Measurements from ENCODE around the gene SULF2. TPM values are rescaled to one million over a fixed set of nuclear protein-coding genes. Genes with fewer than 3 reads are reported as not detected.

The SULF2 gene
- total RNA-seq, 1 experiment from 2014 or later, result 66.1 TPM

DNA sequence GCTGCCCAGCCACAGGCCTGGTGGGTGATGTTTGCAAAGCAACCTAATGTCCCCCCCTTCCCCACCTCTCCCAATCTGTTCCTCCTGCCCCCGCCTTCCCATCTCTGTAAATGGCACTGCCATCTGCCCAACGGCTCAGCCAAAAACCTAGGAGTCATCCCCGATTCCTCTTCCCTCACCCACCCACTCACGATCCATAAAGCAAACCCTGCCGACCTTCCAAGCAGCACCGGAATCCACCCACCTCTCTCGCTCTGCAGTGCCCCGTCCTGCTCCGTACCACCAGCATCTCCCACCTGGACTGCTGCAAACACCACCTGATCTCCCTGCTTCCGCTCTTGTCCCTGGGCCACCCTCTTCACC, 37.6 kb downstream of the SULF2 start:
- ChIA-PET POLR2A (no interaction called here), CTCF (interaction anchor here (0.6 kb wide), 1 partner anchor 22 kb away, joined by 7 read pairs; no protein-coding TSS in a partner anchor)
- H3K27me3 Mint-ChIP-seq (ENCODE audit: insufficient read depth, unreplicated experiment), result no peaks in the 10 kb centered on the region
- no TSS peak for BruUV-seq (replicated peaks)
- peaks cover 5% of the 10 kb centered on the region for H3K4me1 Mint-ChIP-seq (ENCODE audit: low read depth, unreplicated experiment)
- no peak for DNase-seq
- Histone ChIP-seq H3K4me1 (no peaks in the 10 kb centered on the region), H3K36me3 (ENCODE audit: control insufficient read depth, insufficient read depth, low read length) (no peaks in the 10 kb centered on the region), H3K9me3 (no peaks in the 10 kb centered on the region), H3K27me3 (replicated peaks; ENCODE audit: control insufficient read depth, insufficient read depth, low read length) (no peaks in the 10 kb centered on the region), H3K4me3 (ENCODE audit: low read depth, low read length) (no peak overlapping the region)
- H3K36me3 Mint-ChIP-seq (ENCODE audit: insufficient read depth, unreplicated experiment), result peaks cover 7% of the 10 kb centered on the region
- H3K9me3 Mint-ChIP-seq (ENCODE audit: unreplicated experiment), result no peaks in the 10 kb centered on the region
- intact Hi-C loops (cut with micrococcal nuclease; ENCODE audit: unreplicated experiment), result no loop called here
- H3K4me3 Mint-ChIP-seq (ENCODE audit: unreplicated experiment), result no peak overlapping the region
- TF ChIP-seq, protein P1, sequence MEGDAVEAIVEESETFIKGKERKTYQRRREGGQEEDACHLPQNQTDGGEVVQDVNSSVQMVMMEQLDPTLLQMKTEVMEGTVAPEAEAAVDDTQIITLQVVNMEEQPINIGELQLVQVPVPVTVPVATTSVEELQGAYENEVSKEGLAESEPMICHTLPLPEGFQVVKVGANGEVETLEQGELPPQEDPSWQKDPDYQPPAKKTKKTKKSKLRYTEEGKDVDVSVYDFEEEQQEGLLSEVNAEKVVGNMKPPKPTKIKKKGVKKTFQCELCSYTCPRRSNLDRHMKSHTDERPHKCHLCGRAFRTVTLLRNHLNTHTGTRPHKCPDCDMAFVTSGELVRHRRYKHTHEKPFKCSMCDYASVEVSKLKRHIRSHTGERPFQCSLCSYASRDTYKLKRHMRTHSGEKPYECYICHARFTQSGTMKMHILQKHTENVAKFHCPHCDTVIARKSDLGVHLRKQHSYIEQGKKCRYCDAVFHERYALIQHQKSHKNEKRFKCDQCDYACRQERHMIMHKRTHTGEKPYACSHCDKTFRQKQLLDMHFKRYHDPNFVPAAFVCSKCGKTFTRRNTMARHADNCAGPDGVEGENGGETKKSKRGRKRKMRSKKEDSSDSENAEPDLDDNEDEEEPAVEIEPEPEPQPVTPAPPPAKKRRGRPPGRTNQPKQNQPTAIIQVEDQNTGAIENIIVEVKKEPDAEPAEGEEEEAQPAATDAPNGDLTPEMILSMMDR (IDR thresholded peaks at IDR 0.05; ENCODE audit: insufficient read depth in 1 of 2, low read depth in 1 of 2, low read length in 1 of 2, severe bottlenecking in 1 of 2, unreplicated experiment in 1 of 2), result no peak
- H3K27ac Mint-ChIP-seq (ENCODE audit: unreplicated experiment), result no peak overlapping the region

DNA sequence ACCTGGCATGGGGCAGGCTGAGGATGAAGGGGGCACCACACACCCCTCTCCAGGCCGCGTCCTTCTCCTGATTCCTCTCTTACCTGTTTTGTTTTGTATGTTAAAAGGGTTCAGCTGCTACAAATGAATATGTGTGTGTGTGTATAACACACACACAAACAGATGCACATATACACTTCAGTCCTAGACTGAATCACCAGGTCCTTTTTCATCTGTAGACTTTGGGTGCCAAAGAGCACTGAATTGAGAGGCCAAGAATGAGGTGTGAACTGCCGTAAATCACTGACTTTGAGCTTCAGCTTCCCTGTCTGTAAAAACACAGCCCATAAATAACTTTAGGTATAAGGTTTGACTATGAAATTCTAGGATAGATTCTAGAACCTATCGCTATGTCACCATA, 40.5 kb downstream of the SULF2 start:
- Histone ChIP-seq H3K36me3 (ENCODE audit: control insufficient read depth, insufficient read depth, low read length) (no peaks in the 10 kb centered on the region), H3K4me1 (no peaks in the 10 kb centered on the region), H3K27me3 (replicated peaks; ENCODE audit: control insufficient read depth, insufficient read depth, low read length) (no peaks in the 10 kb centered on the region), H3K4me3 (ENCODE audit: low read depth, low read length) (no peak overlapping the region), H3K9me3 (no peaks in the 10 kb centered on the region)
- BruUV-seq (replicated peaks), result no TSS peak
- Mint-ChIP-seq H3K4me3 (ENCODE audit: unreplicated experiment) (no peak overlapping the region), H3K4me1 (ENCODE audit: low read depth, unreplicated experiment) (peaks cover 5% of the 10 kb centered on the region), H3K27me3 (ENCODE audit: insufficient read depth, unreplicated experiment) (no peaks in the 10 kb centered on the region), H3K9me3 (ENCODE audit: unreplicated experiment) (no peaks in the 10 kb centered on the region), H3K27ac (ENCODE audit: unreplicated experiment) (no peak overlapping the region), H3K36me3 (ENCODE audit: insufficient read depth, unreplicated experiment) (no peaks in the 10 kb centered on the region)
- CTCF ChIA-PET, result no interaction called here
- TF ChIP-seq, protein P1 (IDR thresholded peaks at IDR 0.05; ENCODE audit: insufficient read depth in 1 of 2, low read depth in 1 of 2, low read length in 1 of 2, severe bottlenecking in 1 of 2, unreplicated experiment in 1 of 2), result no peak
- no peak for DNase-seq
- POLR2A ChIA-PET, result no interaction called here
- intact Hi-C loops (cut with micrococcal nuclease; ENCODE audit: unreplicated experiment), result no loop called here

DNA sequence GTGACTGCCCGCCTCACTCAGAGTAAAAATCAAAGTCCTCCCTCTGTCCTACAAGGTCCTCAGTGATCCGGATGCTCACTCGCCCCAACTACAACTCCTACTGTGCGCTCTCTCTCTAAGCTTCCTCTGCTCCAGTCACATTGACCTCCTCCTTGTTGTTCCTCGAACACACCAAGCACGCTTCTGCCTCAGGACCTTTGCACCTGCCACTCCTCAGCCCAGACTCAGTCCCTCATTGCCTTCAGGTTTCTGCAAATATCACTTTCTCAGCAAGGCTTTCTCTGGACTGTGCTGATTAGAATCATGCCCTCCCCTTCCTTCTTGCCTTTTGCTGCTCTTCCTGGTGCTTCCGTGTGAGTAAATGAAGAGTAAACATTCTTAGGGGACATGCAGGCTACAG, 41.6 kb downstream of the SULF2 start:
- Mint-ChIP-seq H3K4me1 (ENCODE audit: low read depth, unreplicated experiment) (peaks cover 5% of the 10 kb centered on the region), H3K9me3 (ENCODE audit: unreplicated experiment) (no peaks in the 10 kb centered on the region), H3K4me3 (ENCODE audit: unreplicated experiment) (no peak overlapping the region), H3K27ac (ENCODE audit: unreplicated experiment) (no peak overlapping the region), H3K27me3 (ENCODE audit: insufficient read depth, unreplicated experiment) (no peaks in the 10 kb centered on the region), H3K36me3 (ENCODE audit: insufficient read depth, unreplicated experiment) (no peaks in the 10 kb centered on the region)
- DNase-seq, result no peak
- H3K4me3 ChIP-seq (ENCODE audit: low read depth, low read length), result no peak overlapping the region
- no peaks in the 10 kb centered on the region for H3K36me3 ChIP-seq (ENCODE audit: control insufficient read depth, insufficient read depth, low read length)
- ChIA-PET CTCF (no interaction called here), POLR2A (no interaction called here)
- intact Hi-C loops (cut with micrococcal nuclease; ENCODE audit: unreplicated experiment), result no loop called here
- H3K9me3 ChIP-seq, result no peaks in the 10 kb centered on the region
- no peaks in the 10 kb centered on the region for H3K27me3 ChIP-seq (replicated peaks; ENCODE audit: control insufficient read depth, insufficient read depth, low read length)
- no peaks in the 10 kb centered on the region for H3K4me1 ChIP-seq
- BruUV-seq (replicated peaks), result no TSS peak
- TF ChIP-seq, protein P1 (IDR thresholded peaks at IDR 0.05; ENCODE audit: insufficient read depth in 1 of 2, low read depth in 1 of 2, low read length in 1 of 2, severe bottlenecking in 1 of 2, unreplicated experiment in 1 of 2), result no peak

Measured in Caco-2 (cell line).